Activated CD8-positive, alpha-beta T cell treated with anti-CD3 and anti-CD28 coated beads for 36 hours (primary cell): ENCODE results near the gene CLCA1. TPM values are rescaled to one million over a fixed set of nuclear protein-coding genes. Genes with fewer than 3 reads are reported as not detected.

Experiments
- ATAC-seq: fragments of 200-7000 bp; cut with Tn5 transposase; one replicate; pipeline ENCODE4 v1.10.0; 2021; ENCODE audit warnings: mild to moderate bottlenecking, moderate library complexity
- CTCF ChIA-PET: fragments of 350-600 bp; sonication (Branson Sonifier 250); formaldehyde crosslinking; loops from one replicate; lab custom pipeline; 2021; ENCODE audit warnings: antibody characterized with exemption; lab: Charles Lee
- POLR2A ChIA-PET: fragments of 350-600 bp; sonication (Branson Sonifier 250); formaldehyde crosslinking; loops from one replicate; lab custom pipeline; 2021; ENCODE audit warnings: antibody characterized with exemption; lab: Charles Lee
- DNase-seq: peaks from one replicate; pipeline ENCODE4 v3.0.0-alpha.2; 2020
- H3K27ac Mint-ChIP-seq: one replicate; pipeline ENCODE4 v1.8.0; 2021; ENCODE audit warnings: mild to moderate bottlenecking, mixed read lengths
- H3K27me3 Mint-ChIP-seq: one replicate; pipeline ENCODE4 v1.8.0; 2021; ENCODE audit warnings: mixed read lengths
- H3K36me3 Mint-ChIP-seq: one replicate; pipeline ENCODE4 v1.8.0; 2021; ENCODE audit warnings: low read depth, mixed read lengths
- H3K4me1 Mint-ChIP-seq: one replicate; pipeline ENCODE4 v1.8.0; 2021; ENCODE audit warnings: low read depth, mixed read lengths
- H3K4me3 Mint-ChIP-seq: one replicate; pipeline ENCODE4 v1.8.0; 2021; ENCODE audit warnings: mild to moderate bottlenecking, moderate library complexity, mixed read lengths
- H3K9me3 Mint-ChIP-seq: one replicate; pipeline ENCODE4 v1.8.0; 2021; ENCODE audit warnings: mixed read lengths
- intact Hi-C: fragments of 100-400 bp; cut with micrococcal nuclease; formaldehyde crosslinking; loops from one replicate; pipeline ENCODE4 v1.10.0; 2022
- total RNA-seq, 2 experiments: library from RNA; stranded (reverse); gene quantifications; one replicate each; pipeline ENCODE4 v1.2.3, GENCODE V29; 2021
- TF ChIP-seq, protein P1 (sequence below): fragments of 200-600 bp; IDR thresholded peaks from one replicate; pipeline ENCODE4 v1.8.0; 2022; ENCODE audit warnings: antibody characterized with exemption, mild to moderate bottlenecking

Gene CLCA1
- total RNA-seq, 2 experiments from 2014 or later = not detected

DNA sequence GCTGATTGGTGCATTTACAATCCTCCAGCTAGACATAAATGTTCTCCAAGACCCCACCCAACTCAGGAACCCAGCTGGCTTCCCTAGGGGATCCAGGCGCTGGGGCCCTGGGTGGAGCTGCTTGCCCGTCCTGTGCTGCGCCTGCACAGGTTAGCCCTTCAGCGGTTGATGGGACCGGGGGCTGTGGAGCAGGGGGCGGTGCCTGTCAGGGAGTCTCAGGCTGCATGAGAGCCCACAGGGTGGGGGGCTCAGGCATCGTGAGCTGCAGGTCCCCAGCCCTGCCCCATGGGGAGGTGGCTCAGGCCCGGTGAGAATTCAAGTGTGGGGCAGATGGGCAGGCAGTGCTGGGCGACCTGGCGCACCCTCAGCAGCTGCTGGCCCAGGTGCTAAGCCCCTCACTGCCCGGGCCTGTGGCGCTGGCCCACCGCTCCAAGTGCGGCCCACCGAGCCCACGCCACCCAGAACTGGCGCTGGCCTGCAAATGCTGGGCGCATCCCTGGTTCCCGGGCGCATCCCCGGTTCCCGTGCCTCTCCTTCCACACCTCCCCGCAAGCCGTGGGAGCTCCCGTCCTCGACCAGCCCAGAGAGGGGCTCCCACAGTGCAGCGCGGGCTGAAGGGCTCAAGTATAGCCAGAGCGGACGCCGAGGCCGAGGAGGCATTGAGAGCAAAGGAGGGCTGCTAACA, 55.1 kb downstream of the CLCA1 start:
- no peaks in the 10 kb centered on the region for H3K4me1 Mint-ChIP-seq
- no peak overlapping the region for H3K27ac Mint-ChIP-seq
- no peak for DNase-seq
- no peak for ATAC-seq
- H3K36me3 Mint-ChIP-seq = no peaks in the 10 kb centered on the region
- H3K27me3 Mint-ChIP-seq = no peaks in the 10 kb centered on the region
- H3K4me3 Mint-ChIP-seq = no peak overlapping the region
- TF ChIP-seq, protein P1, sequence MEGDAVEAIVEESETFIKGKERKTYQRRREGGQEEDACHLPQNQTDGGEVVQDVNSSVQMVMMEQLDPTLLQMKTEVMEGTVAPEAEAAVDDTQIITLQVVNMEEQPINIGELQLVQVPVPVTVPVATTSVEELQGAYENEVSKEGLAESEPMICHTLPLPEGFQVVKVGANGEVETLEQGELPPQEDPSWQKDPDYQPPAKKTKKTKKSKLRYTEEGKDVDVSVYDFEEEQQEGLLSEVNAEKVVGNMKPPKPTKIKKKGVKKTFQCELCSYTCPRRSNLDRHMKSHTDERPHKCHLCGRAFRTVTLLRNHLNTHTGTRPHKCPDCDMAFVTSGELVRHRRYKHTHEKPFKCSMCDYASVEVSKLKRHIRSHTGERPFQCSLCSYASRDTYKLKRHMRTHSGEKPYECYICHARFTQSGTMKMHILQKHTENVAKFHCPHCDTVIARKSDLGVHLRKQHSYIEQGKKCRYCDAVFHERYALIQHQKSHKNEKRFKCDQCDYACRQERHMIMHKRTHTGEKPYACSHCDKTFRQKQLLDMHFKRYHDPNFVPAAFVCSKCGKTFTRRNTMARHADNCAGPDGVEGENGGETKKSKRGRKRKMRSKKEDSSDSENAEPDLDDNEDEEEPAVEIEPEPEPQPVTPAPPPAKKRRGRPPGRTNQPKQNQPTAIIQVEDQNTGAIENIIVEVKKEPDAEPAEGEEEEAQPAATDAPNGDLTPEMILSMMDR = no peak
- POLR2A ChIA-PET = no interaction called here
- intact Hi-C loops = no loop called here
- no peaks in the 10 kb centered on the region for H3K9me3 Mint-ChIP-seq
- CTCF ChIA-PET = interaction anchor here (2.2 kb wide), 1 partner anchor 23 kb away, joined by 6 read pairs; no protein-coding TSS in a partner anchor

DNA sequence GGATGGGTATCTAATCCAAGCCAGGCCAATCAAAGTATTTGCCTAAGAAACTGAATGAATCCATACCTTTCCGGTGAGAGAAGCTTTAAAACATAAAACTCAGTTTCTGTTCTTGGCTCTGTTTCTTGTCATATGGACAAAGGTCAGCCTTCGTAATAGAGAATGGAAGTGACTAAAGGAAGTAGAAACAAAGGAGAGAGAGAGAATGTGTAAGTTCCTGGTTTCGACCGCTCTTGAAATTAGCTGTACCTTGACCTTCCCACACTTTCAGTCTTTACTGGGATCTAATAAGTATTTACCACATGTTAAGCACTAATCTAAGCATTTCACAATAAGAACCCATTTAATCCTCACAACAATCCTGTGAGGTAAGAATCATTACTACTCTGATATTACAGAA, 58.6 kb downstream of the CLCA1 start:
- Mint-ChIP-seq H3K36me3 (no peaks in the 10 kb centered on the region), H3K27me3 (no peaks in the 10 kb centered on the region), H3K9me3 (no peaks in the 10 kb centered on the region), H3K4me3 (no peak overlapping the region), H3K4me1 (no peaks in the 10 kb centered on the region), H3K27ac (no peak overlapping the region)
- DNase-seq (no peak), ATAC-seq (no peak)
- POLR2A ChIA-PET = no interaction called here
- TF ChIP-seq, protein P1 = no peak
- intact Hi-C loops = no loop called here
- CTCF ChIA-PET = no interaction called here

DNA sequence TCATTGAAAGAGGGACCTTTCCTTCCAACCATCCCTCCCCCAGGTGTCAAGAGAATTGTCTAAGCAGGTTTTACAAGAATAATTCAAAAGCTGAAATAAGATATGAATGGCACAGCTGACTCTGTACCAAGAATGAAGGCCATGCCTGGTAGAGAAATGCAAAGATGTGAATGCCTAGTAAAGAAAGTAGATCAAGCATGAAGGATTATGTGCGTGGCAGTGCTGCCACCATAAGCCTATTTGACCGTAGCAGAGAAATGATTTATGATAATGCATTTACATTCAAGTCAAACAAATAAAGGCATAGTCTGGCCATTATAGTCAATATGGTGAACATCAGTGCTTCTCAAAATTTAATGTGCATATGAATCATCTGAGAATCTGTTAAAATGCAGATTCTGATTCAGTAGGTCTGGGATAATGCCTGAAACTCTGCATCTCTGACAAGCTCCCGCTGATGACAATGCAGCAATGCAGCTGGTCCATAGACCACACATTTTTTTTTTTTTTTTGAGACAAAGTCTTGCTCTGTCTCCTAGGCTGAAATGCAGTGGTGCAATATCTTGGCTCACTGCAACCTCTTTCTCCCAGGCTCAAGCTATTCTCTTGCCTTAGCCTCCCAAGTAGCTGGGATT, 61.6 kb downstream of the CLCA1 start:
- Mint-ChIP-seq H3K4me3 (no peak overlapping the region), H3K4me1 (no peaks in the 10 kb centered on the region), H3K27me3 (peaks cover 3% of the 10 kb centered on the region), H3K36me3 (no peaks in the 10 kb centered on the region), H3K9me3 (no peaks in the 10 kb centered on the region), H3K27ac (no peak overlapping the region)
- POLR2A ChIA-PET = interaction anchor here (0.6 kb wide), 1 partner anchor 181 kb away, joined by 3 read pairs; no protein-coding TSS in a partner anchor
- no peak for DNase-seq
- CTCF ChIA-PET = interaction anchor here (0.7 kb wide), 1 partner anchor 28 kb away, joined by 3 read pairs; no protein-coding TSS in a partner anchor
- TF ChIP-seq, protein P1 = no peak
- intact Hi-C loops = no loop called here
- no peak for ATAC-seq

DNA sequence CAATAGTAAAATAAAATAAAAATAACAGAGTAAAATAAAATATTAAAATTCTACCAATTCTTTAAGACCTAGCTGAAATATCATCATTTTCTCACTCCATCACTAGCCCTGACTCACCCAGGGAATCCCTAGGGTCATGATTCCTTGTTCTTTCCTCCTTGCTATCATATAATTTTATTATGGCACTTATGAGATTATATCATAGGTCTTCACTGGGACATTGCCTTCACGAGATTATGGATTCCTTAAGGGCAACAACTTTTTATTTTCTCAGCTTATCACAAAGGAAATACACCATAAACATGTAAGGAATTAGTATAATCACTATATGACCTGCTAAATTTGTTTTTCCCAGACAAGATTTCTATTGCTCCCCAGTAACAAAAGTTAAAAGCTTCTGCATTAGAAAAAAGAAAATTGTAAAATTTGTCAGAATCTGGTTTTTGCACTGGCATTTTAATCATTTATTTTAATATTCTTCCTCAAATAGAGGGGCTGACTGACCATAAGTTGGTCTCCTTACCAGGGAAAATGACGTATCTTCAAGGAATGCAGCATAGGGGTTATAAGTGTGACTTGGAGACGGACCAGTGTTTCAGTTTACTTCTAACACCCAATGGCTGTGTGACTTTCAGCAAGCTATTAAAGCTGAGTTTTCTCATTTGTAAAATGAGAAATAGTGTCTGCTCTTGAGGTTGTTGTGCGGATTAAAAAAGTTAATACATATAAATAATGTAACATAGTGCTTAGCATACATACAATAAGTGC, 69.4 kb downstream of the CLCA1 start:
- TF ChIP-seq, protein P1 = no peak
- DNase-seq (no peak), ATAC-seq (no peak)
- Mint-ChIP-seq H3K9me3 (no peaks in the 10 kb centered on the region), H3K4me3 (no peak overlapping the region), H3K4me1 (no peaks in the 10 kb centered on the region), H3K27ac (no peak overlapping the region), H3K36me3 (no peaks in the 10 kb centered on the region), H3K27me3 (peaks cover 18% of the 10 kb centered on the region)
- ChIA-PET POLR2A (no interaction called here), CTCF (interaction anchor here (1.2 kb wide), 1 partner anchor 33 kb away, joined by 3 read pairs; no protein-coding TSS in a partner anchor)
- intact Hi-C loops = no loop called here
